GM19455 (cell line): ENCODE data around the gene DYDC2.
"Not testable (repeated sequence)": the region's sequence is repeated elsewhere in the genome, so short reads cannot be mapped to it uniquely, and the experiment has no call there.

Experiments used
- ATAC-seq: cut with Tn5 transposase; IDR thresholded peaks from one replicate; pipeline ENCODE4 v1.9.1; 2021; ENCODE audit not compliant: unreplicated experiment

The DYDC2 gene

GRCh38 chr10:80411681-80412220 is 55.2 kb downstream of the DYDC2 start:
- ATAC-seq: no peak

- ATAC-seq: no peak
Measured at GRCh38 chr10:80412486-80412885, 55.9 kb downstream of the DYDC2 start.

GRCh38 chr10:80413271-80413996 is 56.9 kb downstream of the DYDC2 start:
- no peak for ATAC-seq

DNA sequence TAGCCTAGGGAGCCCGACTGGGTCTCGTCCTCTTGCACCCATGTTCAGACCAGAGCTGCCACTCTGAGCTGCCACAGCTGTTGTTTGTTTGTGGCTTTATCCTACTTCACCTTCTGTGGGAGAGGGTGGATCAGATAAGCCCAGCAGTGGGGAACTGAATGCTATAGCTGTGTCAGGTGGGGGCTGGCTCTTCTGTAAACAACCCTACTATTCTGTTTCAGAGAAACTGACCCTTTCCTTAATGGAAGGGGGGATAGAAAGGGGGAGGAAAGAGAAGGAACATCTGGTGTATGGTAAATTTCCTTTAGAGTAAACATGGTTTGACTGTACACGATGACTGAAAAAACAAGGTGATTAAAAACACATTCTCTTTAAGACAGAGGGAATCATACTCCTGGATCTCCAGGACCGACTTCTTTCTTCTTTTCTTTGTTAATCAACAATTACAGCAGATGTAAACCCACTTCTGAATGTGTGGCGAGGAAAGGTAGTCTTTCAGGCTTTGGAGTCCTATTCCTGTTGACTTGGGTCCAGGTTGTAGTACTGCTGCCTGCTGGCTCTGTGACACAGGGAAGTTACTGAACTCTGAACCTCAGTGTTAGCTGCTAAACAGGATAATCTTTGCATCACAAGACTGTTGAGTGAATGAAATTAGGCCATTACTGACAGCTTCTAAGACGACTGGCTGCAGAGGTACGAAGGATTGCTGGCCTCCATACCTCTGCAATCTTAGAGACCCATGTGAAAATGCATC is 57.7 kb downstream of the DYDC2 start:
- ATAC-seq: no peak

DNA sequence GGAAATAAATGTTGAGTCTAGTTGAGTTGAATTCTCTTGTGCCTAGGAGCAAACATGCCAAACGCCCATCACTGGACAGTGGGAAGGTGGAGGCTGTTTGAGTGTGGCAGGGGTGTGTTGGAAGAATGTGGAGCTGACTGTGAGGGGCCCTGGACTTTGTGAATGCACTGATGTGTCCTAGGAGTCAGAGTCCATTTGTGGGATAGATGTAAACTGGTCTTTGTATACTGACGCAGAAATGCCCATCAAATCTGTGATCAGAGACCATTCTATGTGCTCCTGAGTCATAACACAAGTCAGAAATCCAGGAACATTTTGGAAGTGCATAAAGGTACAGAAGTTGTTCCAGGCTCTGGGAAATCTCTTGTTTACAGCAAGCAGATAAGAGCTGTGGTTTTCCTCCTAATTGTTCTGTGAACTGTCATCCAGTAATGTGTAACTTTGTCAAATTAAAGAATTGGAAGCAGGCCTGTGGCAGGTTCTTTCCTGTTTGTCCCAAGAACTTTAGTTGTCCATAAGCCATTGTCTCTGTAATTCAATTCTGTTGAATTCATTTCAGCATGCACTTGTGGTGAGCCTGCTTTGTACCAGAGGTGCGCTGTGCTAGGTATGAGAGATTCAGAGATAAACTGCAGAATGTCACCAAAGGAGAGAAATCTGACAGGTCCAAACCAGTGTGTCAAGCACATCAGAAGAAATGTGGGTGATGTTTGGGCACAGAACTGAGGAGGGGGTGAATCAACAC is 59.3 kb downstream of the DYDC2 start:
- no peak for ATAC-seq

- no peak for ATAC-seq
Measured at GRCh38 chr10:80416479-80417098, 60.0 kb downstream of the DYDC2 start.

DNA sequence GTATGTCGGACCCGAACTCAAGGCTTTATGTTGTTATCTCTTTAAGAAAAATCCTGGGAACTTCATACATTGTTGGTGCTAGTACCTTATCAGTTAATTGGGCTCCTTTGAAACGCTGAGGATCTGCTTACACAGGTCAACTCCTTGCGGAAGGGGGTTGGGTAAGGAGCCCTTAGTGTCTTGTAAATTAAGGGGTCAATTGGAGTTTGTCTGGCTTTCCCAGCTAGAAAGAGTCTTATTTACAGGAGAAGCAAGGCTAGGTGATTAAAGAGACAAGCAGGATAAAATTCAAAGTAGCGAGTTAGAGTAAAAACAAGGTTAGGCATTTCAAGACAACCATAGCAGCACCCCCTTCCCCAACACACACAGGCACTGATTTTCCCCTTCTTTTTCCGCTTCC is 60.7 kb downstream of the DYDC2 start:
- not testable (repeated sequence) for ATAC-seq
